GM23248 (cell line): ENCODE measurements around the gene ELMO1.

ENCODE experiments used
- EZH2 ChIP-seq: fragments of 200-600 bp; sonication (generic); IDR thresholded peaks from 2 replicates; pipeline ENCODE4 v1.6.1; 2018; ENCODE audit warnings: antibody characterized with exemption, mild to moderate bottlenecking; ENCODE audit not compliant: insufficient read depth, poor library complexity, severe bottlenecking
- EZH2phosphoT487 ChIP-seq: fragments of 200-600 bp; sonication (generic); IDR thresholded peaks from 2 replicates; pipeline ENCODE4 v1.6.1; 2018; ENCODE audit warnings: antibody characterized with exemption, moderate library complexity, mild to moderate bottlenecking, low read depth; ENCODE audit not compliant: insufficient read depth

- TF ChIP-seq EZH2 (no peak), EZH2phosphoT487 (no peak)
Observed at GRCh38 chr7:37286454-37286832, 162.2 kb downstream of the ELMO1 start.
